Activated CD8-positive, alpha-beta memory T cell treated with anti-CD3 and anti-CD28 coated beads, Interleukin-2, amount 10 ng/mL, durations not matched to agents 7 days and 5 days (primary cell): ENCODE data around the gene LPP. TPM values are rescaled to one million over a fixed set of nuclear protein-coding genes. Genes with fewer than 3 reads are reported as not detected.

Experiments used
- ATAC-seq: fragments of 150-1000 bp; cut with Tn5 transposase; one replicate; pipeline ENCODE4 v1.10.0; 2021; ENCODE audit warnings: moderate library complexity
- CTCF ChIA-PET: fragments of 350-600 bp; sonication (Branson Sonifier 250); formaldehyde crosslinking; loops from one replicate; lab custom pipeline; 2021; ENCODE audit warnings: antibody characterized with exemption; lab: Charles Lee
- DNase-seq: peaks from one replicate; pipeline ENCODE4 v3.0.0-alpha.2; 2020
- H3K27ac Mint-ChIP-seq: one replicate; pipeline ENCODE4 v1.8.0; 2021; ENCODE audit warnings: mild to moderate bottlenecking, mixed read lengths
- H3K27me3 Mint-ChIP-seq: one replicate; pipeline ENCODE4 v1.8.0; 2021; ENCODE audit warnings: mixed read lengths
- H3K36me3 Mint-ChIP-seq: one replicate; pipeline ENCODE4 v1.8.0; 2021; ENCODE audit warnings: mild to moderate bottlenecking, mixed read lengths
- H3K4me1 Mint-ChIP-seq: one replicate; pipeline ENCODE4 v1.8.0; 2021; ENCODE audit warnings: mixed read lengths
- H3K4me3 Mint-ChIP-seq: one replicate; pipeline ENCODE4 v1.8.0; 2021; ENCODE audit warnings: mild to moderate bottlenecking, moderate library complexity, mixed read lengths
- H3K9me3 Mint-ChIP-seq: one replicate; pipeline ENCODE4 v1.8.0; 2022; ENCODE audit warnings: low read depth, mixed read lengths
- total RNA-seq, 2 experiments: library from RNA; stranded (reverse); gene quantifications; one replicate each; pipeline ENCODE4 v1.2.3, GENCODE V29; 2021

LPP gene
- total RNA-seq, 2 experiments from 2014 or later, result 23.6 to 57.1 TPM

DNA sequence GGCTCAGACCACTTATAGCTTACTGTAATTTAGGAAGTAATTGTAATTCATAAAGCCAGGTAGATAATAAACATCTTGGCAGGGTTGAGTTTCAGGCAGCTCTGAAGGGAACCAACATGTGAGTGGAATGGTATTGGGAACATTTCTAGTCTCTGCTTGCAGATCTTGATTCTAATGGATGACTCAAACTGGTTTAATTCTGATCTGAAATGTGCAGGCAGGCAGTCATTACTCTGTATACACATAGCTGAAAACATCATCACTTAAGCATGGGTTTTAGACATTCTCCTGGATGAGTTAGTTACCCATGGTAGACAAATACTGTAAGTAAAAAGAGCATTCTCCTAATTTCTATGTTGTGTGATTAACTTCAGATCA is 700.8 kb downstream of the LPP start:
- no peaks in the 10 kb centered on the region for H3K9me3 Mint-ChIP-seq
- H3K27ac Mint-ChIP-seq, result no peak overlapping the region
- CTCF ChIA-PET, result interaction anchor here (0.7 to 1.1 kb wide), 2 partner anchors 25 to 100 kb away, joined by 3 read pairs; no protein-coding TSS in a partner anchor
- DNase-seq (no peak), ATAC-seq (no peak)
- H3K36me3 Mint-ChIP-seq, result no peaks in the 10 kb centered on the region
- H3K4me3 Mint-ChIP-seq, result no peak overlapping the region
- no peaks in the 10 kb centered on the region for H3K4me1 Mint-ChIP-seq
- no peaks in the 10 kb centered on the region for H3K27me3 Mint-ChIP-seq

DNA sequence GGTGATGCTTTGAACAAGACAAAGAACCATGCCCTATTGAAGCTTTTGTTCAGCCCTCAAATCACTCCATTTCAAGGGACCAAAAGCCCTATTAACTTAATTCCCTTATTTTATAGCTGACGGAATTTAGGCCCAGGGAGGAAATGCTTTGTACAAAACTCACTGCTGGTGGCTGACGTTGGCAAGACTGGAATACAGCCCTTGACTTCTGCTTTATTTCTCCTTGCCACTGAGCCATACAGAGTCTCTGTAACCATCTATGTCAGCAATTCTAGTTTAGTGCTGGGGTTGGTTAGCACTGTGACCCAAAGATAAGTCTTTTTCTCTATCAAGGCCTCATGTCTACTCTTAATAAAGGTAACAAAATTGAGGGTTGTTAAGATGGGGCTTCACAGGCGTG is 701.7 kb downstream of the LPP start:
- Mint-ChIP-seq H3K36me3 (no peaks in the 10 kb centered on the region), H3K4me3 (no peak overlapping the region), H3K9me3 (no peaks in the 10 kb centered on the region), H3K27me3 (no peaks in the 10 kb centered on the region), H3K27ac (no peak overlapping the region), H3K4me1 (no peaks in the 10 kb centered on the region)
- DNase-seq (no peak), ATAC-seq (no peak)
- CTCF ChIA-PET, result no interaction called here

DNA sequence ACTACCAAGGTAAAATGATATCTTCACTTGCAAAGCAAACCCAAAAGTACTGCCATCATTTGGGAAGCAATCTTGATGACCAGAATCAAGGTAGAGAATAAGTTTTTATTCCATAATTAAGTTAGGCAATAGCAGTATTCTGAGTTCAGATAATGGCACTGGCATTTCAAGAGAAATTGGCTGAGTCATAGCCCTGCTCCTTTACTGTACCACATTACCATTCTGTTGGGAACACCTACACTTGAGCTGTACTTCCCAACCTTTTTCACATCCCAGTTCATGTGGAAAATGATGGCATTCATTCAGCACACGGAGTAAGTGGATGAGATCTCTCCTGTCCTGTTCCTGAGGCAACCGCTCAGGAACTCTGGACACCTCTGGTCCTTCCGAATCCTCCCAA is 706.2 kb downstream of the LPP start:
- DNase-seq (no peak), ATAC-seq (no peak)
- H3K36me3 Mint-ChIP-seq, result no peaks in the 10 kb centered on the region
- H3K27ac Mint-ChIP-seq, result no peak overlapping the region
- no peak overlapping the region for H3K4me3 Mint-ChIP-seq
- CTCF ChIA-PET, result no interaction called here
- H3K9me3 Mint-ChIP-seq, result no peaks in the 10 kb centered on the region
- H3K27me3 Mint-ChIP-seq, result no peaks in the 10 kb centered on the region
- H3K4me1 Mint-ChIP-seq, result no peaks in the 10 kb centered on the region

DNA sequence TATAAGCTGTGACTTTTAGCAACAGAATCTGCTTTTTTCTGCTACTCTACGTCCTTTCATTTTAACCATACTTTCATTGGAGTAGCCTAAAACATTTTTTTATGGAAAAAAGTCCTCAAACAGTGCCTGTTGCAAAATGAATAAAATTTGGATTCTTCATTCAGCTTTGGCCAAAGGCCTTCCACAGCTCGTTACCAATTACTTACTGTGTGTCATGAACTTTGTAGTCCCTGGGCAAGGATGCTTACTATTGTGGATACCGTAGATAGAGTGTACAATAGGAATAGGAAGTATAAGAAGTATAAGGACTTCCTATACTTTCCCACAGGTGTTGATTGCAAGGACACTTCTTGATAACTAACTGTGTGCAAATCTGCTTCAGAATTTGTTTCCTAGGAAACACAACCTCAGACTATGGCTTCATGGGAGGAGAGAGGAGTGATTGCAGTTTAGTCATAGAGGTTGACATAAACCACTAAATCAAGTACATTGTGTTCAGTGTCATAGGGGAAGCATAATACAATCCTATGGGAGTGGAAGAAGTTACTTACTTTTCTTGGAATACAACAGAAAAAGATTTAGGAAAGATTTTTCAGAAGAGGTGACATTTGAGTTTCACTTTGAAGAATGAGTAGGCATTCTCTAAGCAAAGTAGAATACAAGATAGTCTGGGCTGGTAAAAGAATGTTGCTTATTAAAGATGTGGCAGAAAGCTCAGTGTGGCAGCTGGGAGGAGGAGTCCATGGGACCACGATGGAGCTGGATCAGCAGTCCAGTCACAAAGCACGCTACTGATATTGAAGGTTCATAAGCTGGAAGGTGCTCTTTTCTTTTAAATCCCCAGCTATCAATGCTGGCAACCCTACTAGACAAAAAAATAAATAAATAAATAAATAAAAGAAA is 708.1 kb downstream of the LPP start:
- DNase-seq, result no peak
- H3K4me3 Mint-ChIP-seq, result no peak overlapping the region
- peaks cover 2% of the 10 kb centered on the region for H3K36me3 Mint-ChIP-seq
- CTCF ChIA-PET, result interaction anchor here (1.2 kb wide), 1 partner anchor 1122 kb away, joined by 3 read pairs; no protein-coding TSS in a partner anchor
- no peak for ATAC-seq
- no peaks in the 10 kb centered on the region for H3K27me3 Mint-ChIP-seq
- H3K4me1 Mint-ChIP-seq, result no peaks in the 10 kb centered on the region
- no peaks in the 10 kb centered on the region for H3K9me3 Mint-ChIP-seq
- H3K27ac Mint-ChIP-seq, result no peak overlapping the region

DNA sequence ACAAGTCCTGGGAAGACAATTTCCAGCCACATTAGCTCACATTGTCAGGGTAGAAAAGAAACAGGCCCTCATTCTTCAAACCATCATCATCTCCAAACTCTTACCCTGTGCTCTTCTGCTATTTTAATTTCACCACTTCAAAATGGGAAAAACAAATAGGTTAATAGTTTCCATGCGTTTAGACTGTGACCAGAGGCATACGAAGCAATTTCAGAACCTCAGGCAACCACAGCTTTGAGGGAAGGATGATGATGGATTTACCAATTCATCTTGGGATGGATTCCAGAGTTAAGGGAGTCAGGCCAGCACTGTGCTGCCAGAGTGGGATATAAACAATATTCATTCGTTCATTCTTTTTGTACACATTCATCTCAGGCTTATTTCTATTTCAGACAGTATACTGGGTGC is 710.0 kb downstream of the LPP start:
- CTCF ChIA-PET, result no interaction called here
- Mint-ChIP-seq H3K27ac (no peak overlapping the region), H3K36me3 (peaks cover 2% of the 10 kb centered on the region), H3K9me3 (no peaks in the 10 kb centered on the region), H3K4me1 (no peaks in the 10 kb centered on the region), H3K4me3 (no peak overlapping the region), H3K27me3 (no peaks in the 10 kb centered on the region)
- DNase-seq (no peak), ATAC-seq (no peak)

DNA sequence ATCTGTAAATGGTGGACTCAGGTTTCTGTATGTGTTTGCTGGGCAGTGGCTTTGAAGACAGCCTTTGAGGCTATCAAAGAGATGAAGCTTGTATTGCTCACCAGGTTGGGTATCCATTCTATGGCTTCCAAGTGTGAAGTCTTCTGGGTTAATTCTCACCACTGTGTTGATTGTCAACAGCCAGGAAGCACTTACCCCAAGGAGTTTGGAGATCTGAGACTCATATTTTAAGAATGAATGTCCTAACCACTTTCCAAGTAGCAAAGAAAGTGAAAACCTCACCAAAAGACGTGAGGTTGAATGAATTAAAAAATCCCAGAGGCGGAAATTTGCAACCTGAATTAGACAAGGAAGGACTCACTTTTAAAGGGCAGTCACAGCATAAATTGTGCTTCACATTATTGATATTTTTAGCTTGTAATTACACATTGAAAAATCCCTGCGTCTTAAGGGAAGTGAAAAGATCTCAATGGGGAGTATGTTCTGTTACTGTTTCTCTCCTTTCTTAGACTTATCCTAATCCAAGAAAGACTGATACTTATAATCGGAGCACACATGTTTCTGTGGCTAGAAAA is 713.8 kb downstream of the LPP start:
- no peaks in the 10 kb centered on the region for H3K9me3 Mint-ChIP-seq
- no peak overlapping the region for H3K4me3 Mint-ChIP-seq
- CTCF ChIA-PET, result no interaction called here
- H3K27me3 Mint-ChIP-seq, result no peaks in the 10 kb centered on the region
- H3K27ac Mint-ChIP-seq, result no peak overlapping the region
- H3K4me1 Mint-ChIP-seq, result no peaks in the 10 kb centered on the region
- ATAC-seq (no peak), DNase-seq (no peak)
- H3K36me3 Mint-ChIP-seq, result peaks cover 2% of the 10 kb centered on the region

DNA sequence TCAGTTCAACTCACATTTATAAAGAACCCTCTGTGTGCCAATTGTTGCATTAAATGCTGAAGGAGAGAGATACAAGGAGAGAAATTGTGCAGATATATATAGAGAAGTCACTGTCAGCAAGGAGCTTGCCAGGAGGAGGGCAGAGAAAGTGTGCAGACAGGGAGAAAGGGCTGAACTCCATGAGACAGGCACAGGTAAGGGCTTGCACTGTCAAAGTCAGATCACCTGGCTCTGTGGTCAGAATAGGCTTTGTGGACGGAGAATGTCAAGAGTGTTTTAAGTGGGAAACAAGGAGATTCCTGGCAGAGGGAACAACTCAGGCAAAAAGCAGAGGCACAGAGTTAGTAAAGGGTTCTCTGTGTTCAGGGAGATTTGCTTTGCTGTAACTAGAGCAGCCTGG is 714.8 kb downstream of the LPP start:
- ATAC-seq (no peak), DNase-seq (no peak)
- Mint-ChIP-seq H3K27me3 (no peaks in the 10 kb centered on the region), H3K9me3 (no peaks in the 10 kb centered on the region), H3K27ac (no peak overlapping the region), H3K4me1 (no peaks in the 10 kb centered on the region), H3K4me3 (no peak overlapping the region), H3K36me3 (peaks cover 3% of the 10 kb centered on the region)
- CTCF ChIA-PET, result no interaction called here

DNA sequence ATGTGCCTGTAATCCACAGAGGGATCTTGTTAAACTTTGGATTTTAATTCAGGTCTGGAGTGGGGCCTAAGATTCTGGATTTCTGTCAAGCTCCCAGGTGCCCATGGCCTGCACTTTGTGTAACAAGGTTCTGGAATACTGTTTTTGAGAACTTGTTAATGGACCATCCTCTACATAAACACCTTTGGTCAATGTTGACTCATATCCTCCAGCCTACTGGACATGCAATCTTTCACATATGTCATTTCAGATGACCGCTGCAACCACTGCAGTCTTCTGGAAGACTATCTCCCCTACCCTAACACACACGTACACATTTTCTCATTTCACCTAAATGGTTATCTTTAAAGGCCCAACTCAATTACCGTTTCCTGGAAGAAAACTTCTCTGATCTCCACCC is 715.7 kb downstream of the LPP start:
- Mint-ChIP-seq H3K36me3 (peaks cover 5% of the 10 kb centered on the region), H3K4me1 (no peaks in the 10 kb centered on the region), H3K4me3 (no peak overlapping the region), H3K9me3 (no peaks in the 10 kb centered on the region), H3K27ac (no peak overlapping the region), H3K27me3 (no peaks in the 10 kb centered on the region)
- DNase-seq (no peak), ATAC-seq (no peak)
- CTCF ChIA-PET, result no interaction called here

DNA sequence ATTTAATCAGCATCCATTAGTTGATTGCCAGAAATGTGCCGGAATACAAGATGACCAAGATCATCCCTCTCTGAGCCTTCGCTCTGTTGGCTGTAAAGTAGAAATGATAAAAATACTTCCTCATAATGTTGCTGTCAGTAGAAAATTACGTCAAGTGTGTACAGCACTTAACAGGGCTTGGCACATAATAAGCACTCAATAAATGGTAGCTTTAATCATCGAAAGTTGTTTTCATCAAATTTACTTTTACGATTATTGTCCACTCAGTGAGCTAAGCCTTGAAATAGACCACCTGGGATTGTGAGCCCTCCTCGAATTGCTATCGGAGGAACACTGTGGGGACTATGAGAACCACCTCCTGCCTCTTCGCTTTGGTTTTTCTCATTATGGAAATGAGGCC is 716.5 kb downstream of the LPP start:
- Mint-ChIP-seq H3K27me3 (no peaks in the 10 kb centered on the region), H3K36me3 (peaks cover 11% of the 10 kb centered on the region), H3K27ac (no peak overlapping the region), H3K4me1 (no peaks in the 10 kb centered on the region), H3K9me3 (no peaks in the 10 kb centered on the region), H3K4me3 (no peak overlapping the region)
- CTCF ChIA-PET, result no interaction called here
- no peak for ATAC-seq
- no peak for DNase-seq

DNA sequence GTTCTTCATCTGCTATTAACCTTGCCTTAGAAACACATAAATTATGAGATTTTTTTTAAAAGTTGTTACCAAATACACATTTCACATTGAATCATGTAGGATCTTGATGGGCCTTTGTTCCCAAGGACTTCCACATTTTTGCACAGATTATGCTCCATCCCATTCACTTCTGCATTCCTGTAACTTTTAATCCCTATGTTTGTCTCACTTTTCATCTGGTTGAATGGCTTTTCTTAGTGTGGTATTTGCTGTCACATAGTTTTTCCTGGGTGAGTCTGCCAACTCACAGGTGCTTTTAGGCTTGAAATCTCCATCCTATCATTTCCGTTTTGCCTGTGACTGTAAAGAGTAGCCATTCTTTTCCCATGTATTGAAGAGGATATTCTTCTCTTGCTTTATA is 720.6 kb downstream of the LPP start:
- H3K9me3 Mint-ChIP-seq, result no peaks in the 10 kb centered on the region
- DNase-seq, result no peak
- H3K4me1 Mint-ChIP-seq, result no peaks in the 10 kb centered on the region
- no peak overlapping the region for H3K27ac Mint-ChIP-seq
- H3K36me3 Mint-ChIP-seq, result peaks cover 12% of the 10 kb centered on the region
- CTCF ChIA-PET, result no interaction called here
- H3K27me3 Mint-ChIP-seq, result no peaks in the 10 kb centered on the region
- no peak overlapping the region for H3K4me3 Mint-ChIP-seq
- ATAC-seq, result no peak

DNA sequence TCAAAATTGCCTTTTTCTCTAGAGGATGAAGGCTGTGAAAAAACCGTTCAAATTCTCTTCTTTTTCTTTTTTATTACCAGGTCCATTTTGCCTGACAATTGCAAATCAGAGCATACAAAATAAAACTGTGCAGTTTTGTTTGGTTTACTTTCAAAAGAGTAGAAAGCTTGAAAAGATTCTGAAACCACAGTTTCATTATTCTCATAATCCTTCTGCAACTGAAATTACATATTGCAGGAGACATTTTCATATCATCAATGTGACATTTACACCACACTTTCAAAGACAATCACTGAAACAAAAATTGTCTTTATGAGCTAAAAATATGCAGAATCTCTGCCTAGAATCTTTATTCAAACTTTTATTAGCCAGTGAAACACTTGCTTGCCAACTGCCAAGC is 721.5 kb downstream of the LPP start:
- Mint-ChIP-seq H3K9me3 (no peaks in the 10 kb centered on the region), H3K4me1 (no peaks in the 10 kb centered on the region), H3K36me3 (peaks cover 12% of the 10 kb centered on the region), H3K4me3 (no peak overlapping the region), H3K27ac (no peak overlapping the region), H3K27me3 (no peaks in the 10 kb centered on the region)
- CTCF ChIA-PET, result no interaction called here
- no peak for DNase-seq
- no peak for ATAC-seq

DNA sequence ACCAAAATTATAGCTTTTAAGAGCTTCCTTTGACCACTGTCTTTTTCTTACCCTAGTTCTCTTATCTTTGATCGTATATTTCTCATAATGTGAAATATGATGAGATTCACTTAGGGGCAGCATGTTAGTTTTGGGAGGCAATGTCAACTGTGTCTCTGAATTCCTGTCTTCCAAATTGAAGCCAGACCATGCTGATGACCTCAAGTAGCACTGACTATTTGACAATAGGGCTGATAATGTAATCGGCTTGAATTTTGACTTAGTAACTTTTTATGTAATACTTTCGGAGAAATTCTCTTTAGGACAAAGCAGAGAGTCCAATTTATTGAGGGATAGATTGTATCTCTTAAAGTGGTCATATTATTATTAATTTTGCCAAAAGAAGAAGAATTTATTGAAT is 722.4 kb downstream of the LPP start:
- Mint-ChIP-seq H3K27ac (no peak overlapping the region), H3K4me1 (no peaks in the 10 kb centered on the region), H3K4me3 (no peak overlapping the region), H3K36me3 (peaks cover 15% of the 10 kb centered on the region), H3K9me3 (no peaks in the 10 kb centered on the region), H3K27me3 (no peaks in the 10 kb centered on the region)
- no peak for DNase-seq
- CTCF ChIA-PET, result no interaction called here
- no peak for ATAC-seq

DNA sequence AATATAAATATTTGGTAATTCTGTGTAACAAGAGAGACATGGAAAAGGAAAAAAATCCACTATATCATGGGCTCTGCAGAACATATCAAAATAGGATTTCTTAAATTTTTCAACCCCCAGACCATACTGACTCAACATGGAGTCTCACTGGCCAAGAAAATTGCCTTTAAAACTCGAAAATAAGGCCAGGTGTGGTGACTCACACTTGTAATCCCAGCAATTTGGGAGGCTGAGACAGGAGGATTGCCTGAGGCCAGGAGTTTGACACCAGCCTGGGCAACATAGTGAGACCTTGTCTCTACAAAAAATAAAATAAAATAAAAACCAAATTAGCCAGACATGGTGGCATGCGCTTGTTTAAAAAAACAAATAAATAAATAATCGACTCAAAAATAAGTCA is 723.4 kb downstream of the LPP start:
- Mint-ChIP-seq H3K27ac (no peak overlapping the region), H3K27me3 (no peaks in the 10 kb centered on the region), H3K9me3 (no peaks in the 10 kb centered on the region), H3K4me3 (no peak overlapping the region), H3K36me3 (peaks cover 20% of the 10 kb centered on the region), H3K4me1 (no peaks in the 10 kb centered on the region)
- CTCF ChIA-PET, result no interaction called here
- ATAC-seq (no peak), DNase-seq (no peak)

DNA sequence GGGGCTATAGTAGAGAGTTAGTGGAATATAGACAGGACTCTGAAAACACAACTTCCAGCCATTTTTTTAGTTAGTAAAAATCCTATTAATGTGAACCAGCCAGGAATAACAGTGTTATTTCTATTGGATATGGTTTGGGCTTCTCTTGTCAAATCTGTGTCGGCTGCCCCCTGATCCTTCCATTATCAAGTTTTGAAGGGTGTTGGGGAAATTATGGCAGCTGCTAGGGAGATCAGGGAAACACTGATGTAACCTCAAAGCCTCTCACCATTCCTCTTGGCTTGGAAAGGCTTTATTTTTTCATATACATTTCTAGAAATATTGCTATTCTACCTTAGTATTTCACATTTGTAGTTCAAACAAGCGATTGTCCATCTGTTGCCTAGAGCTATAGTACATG is 724.1 kb downstream of the LPP start:
- no peak for ATAC-seq
- Mint-ChIP-seq H3K4me1 (no peaks in the 10 kb centered on the region), H3K4me3 (no peak overlapping the region), H3K36me3 (peaks cover 22% of the 10 kb centered on the region), H3K27ac (no peak overlapping the region), H3K9me3 (no peaks in the 10 kb centered on the region), H3K27me3 (no peaks in the 10 kb centered on the region)
- CTCF ChIA-PET, result no interaction called here
- no peak for DNase-seq
